ENCODE data around the gene LMNA.
"Not testable (repeated sequence)": the region's sequence is repeated elsewhere in the genome, so short reads cannot be mapped to it uniquely, and the experiment has no call there.

The LMNA gene

DNA sequence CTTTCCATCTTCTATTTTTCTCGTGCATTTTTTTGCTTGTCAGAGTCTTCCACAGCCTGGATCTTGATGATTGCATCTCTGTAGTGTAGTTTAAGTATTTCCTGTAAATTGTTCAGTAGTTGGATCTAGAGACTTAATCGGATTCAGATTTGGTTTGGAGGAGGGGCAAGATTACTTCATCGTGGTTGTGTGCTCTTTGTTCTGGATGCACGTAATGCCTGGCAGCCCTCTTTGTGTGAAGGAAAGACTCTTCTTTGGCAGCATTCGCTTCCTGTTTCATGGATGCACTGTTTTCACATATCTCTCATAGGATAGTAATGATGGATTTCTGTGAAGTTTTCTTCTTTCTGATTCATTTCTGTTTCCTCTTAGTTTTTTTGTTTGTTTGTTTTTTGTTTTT, 53.0 kb downstream of the LMNA start:
- no peak for DNase-seq

DNA sequence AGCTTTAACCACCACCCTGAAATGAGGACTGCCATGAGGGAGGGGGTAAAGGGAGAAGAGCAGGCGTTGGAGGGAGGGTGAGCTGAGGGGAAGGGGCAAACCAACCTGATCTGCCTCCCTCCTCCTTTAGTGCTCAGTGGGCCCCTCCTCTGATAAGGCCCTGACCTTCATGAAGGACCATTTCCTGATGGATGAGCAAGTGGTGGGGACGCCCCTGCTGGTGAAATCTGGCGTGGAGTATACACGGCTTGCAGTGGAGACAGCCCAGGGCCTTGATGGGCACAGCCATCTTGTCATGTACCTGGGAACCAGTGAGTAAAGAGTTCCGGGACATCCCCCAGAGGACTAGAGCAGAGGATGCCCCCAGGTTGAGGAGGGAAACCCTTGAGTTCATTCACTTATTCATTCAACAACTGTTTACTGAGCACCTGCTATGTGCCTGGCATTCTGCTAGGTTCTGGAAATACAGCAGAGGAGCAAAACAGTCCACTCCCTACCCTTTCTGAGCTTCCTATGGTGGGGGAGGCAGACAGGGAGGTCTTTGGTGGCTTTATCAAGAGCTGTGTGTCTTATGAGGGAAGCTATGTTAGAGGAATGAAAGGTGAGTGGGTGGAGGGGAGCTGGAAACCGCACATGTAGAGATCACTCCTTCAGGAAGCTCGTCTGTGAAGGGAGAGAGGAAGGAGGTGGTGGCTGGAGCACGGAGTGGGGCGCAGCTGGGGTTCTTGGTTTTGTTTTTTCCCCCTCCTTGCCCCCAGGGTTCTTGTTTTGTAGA, 58.4 kb downstream of the LMNA start:
- no peak for DNase-seq

DNA sequence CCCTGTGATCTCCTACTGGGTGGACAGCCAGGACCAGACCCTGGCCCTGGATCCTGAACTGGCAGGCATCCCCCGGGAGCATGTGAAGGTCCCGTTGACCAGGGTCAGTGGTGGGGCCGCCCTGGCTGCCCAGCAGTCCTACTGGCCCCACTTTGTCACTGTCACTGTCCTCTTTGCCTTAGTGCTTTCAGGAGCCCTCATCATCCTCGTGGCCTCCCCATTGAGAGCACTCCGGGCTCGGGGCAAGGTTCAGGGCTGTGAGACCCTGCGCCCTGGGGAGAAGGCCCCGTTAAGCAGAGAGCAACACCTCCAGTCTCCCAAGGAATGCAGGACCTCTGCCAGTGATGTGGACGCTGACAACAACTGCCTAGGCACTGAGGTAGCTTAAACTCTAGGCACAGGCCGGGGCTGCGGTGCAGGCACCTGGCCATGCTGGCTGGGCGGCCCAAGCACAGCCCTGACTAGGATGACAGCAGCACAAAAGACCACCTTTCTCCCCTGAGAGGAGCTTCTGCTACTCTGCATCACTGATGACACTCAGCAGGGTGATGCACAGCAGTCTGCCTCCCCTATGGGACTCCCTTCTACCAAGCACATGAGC, 62.2 kb downstream of the LMNA start:
- DNase-seq = no peak

DNA sequence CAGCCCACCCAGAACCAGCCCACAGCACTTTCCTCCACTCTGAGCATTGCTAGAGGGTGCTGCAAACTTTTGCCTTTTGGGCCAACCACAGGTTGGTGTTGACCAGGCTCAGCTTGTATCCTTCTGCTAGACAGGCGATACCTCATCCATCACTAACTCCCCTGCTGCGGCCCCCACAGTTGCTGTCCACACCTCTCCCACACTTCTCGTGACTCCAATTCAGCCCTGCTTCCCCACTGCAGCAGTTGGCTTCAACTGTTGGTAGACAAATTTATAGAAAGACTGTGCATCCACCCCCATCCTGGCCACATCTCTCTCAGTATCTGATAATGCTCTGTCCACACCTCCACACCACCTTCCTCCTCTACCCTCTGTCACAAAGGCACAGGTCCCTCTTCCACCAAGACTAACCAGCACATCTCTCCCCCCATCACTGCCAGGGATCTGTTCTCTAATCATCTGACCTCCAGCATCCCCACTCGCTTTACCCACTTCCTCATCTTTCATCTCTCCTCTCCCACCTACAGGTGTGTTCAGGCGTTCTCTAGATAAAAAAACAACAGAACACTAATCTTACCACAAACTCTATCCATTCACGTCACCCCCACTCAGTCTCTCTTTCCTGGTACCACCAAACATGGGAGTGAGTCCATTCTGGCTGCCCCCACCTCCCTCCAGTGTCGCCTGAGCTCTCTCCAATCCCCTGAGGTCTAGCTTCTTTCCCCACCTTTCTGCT, 63.6 kb downstream of the LMNA start:
- DNase-seq = no peak

DNA sequence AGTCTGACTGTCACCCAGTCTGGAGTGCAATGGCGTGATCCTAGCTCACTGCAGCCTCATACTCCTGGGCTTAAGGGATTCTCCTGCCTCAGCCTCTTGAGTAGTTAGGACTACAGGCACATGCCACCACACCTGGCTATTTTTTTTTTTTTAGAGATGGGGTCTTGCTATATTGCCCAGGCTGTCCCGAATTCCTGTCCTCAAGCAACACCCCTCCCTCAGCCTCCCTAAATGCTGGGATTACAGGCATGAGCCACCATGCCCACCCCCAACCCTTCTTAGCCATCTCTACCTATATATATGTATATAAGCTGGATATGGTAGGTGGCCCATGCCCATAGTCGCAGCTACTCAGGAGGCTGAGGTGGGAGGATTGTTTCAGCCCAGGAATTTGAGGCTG, 66.0 kb downstream of the LMNA start:
- no peak for DNase-seq

DNA sequence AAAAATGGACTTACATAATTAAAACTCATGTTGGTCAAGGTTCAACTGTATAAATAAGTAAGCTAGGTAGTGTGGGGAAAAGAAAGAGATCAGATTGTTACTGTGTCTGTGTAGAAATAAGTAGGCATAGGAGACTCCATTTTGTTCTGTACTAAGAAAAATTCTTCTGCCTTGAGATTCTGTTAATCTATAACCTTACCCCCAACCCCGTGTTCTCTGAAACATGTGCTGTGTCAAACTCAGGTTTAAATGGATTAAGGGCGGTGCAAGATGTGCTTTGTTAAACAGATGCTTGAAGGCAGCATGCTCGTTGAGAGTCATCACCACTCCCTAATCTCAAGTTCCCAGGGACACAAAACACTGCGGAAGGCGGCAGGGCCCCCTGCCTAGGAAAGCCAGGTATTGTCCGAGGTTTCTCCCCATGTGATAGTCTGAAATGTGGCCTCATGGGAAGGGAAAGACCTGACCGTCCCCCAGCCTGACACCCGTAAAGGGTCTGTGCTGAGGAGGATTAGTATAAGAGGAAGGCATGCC, 66.9 kb downstream of the LMNA start:
- not testable (repeated sequence) for DNase-seq

DNA sequence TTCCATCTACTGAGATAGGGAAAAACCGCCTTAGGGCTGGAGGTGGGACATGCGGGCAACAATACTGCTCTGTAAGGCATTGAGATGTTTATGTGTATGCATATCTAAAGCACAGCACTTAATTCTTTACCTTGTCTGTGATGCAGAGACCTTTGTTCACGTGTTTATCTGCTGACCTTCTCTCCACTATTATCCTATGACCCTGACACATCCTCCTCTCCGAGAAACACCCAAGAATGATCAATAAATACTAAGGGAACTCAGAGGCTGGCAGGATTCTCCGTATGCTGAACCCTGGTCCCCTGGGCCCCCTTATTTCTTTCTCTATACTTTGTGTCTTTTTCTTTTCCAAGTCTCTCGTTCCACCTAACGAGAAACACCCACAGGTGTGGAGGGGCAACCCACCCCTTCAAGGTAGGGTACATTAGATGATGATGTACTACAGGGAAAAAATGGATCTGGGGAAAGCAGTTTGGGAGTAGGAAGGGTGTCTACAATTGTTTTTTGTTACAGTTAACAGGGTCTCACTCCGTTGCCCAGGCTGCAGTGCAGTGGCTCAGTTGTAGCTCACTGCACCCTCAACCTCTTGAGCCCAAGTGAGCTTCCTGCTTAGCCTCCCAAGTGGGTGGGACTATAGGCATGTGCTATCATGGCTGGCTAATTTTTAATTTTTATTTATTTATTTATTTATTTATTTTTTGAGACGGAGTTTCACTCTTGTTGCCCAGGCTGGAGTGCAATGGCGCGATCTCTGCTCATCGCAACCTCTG, 67.7 kb downstream of the LMNA start:
- DNase-seq = not testable (repeated sequence)

DNA sequence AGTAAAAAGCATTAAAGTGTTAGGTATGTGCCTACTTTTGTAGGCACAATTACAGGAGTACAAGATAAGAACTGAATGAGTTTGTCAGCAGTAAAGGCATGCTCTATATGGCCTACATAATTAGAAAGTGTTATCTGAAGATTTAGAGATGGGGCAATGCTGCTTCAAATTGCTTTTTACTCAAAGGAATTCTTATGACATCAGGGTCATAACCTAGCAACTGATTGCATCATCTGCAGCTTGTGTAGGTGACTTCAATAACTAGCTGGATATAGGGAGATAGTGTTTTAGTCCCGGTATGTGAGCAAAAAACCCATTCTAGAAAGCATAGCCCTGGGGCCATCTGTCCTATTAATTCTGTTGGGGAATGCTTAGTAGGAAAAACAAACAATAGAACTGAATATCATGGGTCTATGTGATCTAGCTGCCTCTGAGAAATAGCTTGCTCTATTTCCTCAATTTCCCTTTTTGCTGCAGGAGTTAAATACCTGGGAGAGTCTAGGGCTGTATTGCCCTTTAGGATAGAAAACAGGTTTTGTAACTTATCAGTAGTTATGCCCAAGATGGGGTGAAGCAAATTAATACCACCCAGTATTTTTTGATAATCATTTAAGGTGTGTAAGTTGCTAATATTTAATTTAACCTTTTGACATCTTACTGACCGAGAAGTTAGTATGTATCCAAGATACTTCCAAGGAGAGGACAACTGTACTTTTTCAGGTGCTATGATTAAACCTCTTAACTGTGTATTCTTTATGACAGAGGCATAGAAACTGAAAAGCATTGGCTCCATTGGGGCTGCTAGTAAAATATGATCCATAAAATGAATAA, 72.1 kb downstream of the LMNA start:
- DNase-seq = not testable (repeated sequence)

Data from NCI-H1048 (cell line).